PC-3 (cell line): ENCODE data around the gene CLN6.

Experiments
- EZH2 ChIP-seq: fragments of 300-600 bp; sonication (generic); IDR thresholded peaks from one replicate; pipeline ENCODE4 v1.6.1; 2017; ENCODE audit warnings: antibody characterized with exemption, mild to moderate bottlenecking, low read length; ENCODE audit not compliant: unreplicated experiment
- EZH2phosphoT487 ChIP-seq: fragments of 300-600 bp; sonication (generic); IDR thresholded peaks from 2 replicates; pipeline ENCODE4 v1.6.1; 2018; ENCODE audit warnings: mild to moderate bottlenecking, antibody characterized with exemption, low read length, borderline replicate concordance
- TF ChIP-seq, protein P1 (sequence below): fragments of 300-600 bp; sonication (generic); conservative IDR thresholded peaks from 2 replicates; pipeline ENCODE4 v1.5.1; 2017; ENCODE audit warnings: antibody characterized with exemption, low read depth, mild to moderate bottlenecking, low read length

DNA sequence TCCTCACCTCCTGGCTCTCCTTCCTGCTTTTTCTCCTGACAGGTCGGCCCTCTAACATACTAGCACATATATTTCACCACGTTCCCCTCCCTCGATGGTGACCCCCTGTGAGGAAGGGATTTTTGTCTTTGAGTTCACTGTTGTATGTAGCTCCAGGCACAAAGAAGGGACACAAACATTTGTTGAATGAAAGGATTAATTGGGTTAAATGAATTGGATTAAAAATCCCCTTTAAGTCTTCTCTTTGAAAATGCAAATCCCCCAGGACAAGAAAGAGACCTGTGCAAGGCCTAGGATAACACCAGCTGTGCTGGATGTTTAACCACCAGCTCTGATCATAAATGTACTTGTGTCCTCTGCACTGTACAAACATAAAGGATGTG lies 27.7 kb downstream of the CLN6 start:
- TF ChIP-seq, protein P1, sequence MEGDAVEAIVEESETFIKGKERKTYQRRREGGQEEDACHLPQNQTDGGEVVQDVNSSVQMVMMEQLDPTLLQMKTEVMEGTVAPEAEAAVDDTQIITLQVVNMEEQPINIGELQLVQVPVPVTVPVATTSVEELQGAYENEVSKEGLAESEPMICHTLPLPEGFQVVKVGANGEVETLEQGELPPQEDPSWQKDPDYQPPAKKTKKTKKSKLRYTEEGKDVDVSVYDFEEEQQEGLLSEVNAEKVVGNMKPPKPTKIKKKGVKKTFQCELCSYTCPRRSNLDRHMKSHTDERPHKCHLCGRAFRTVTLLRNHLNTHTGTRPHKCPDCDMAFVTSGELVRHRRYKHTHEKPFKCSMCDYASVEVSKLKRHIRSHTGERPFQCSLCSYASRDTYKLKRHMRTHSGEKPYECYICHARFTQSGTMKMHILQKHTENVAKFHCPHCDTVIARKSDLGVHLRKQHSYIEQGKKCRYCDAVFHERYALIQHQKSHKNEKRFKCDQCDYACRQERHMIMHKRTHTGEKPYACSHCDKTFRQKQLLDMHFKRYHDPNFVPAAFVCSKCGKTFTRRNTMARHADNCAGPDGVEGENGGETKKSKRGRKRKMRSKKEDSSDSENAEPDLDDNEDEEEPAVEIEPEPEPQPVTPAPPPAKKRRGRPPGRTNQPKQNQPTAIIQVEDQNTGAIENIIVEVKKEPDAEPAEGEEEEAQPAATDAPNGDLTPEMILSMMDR, result no peak
- TF ChIP-seq EZH2phosphoT487 (no peak), EZH2 (no peak)
